HEK293 (cell line): ENCODE measurements around the gene SKA2.
A peak's percentile ranks its signal among the peaks of the same experiment; 100 is the strongest.

ENCODE experiments used
- CTCF ChIA-PET: fragments of 350-600 bp; formaldehyde crosslinking; extraction: SDS; loops from one replicate; lab custom pipeline; 2021; ENCODE audit warnings: antibody characterized with exemption; lab: Yijun Ruan, JAX
- POLR2A ChIA-PET: fragments of 300-600 bp; formaldehyde crosslinking; extraction: SDS; loops from one replicate; lab custom pipeline; 2020; ENCODE audit warnings: antibody characterized with exemption, inconsistent platforms; lab: Yijun Ruan, JAX
- H3K27ac ChIP-seq: fragments of 200-500 bp; sonication (Bioruptor generic); 2 replicates; pipeline ENCODE4 v1.5.1; 2014; ENCODE audit warnings: low read depth, low read length, control low read depth, inconsistent platforms; ENCODE audit errors: extremely low read depth
- H3K36me3 ChIP-seq, 2 experiments: fragments of 200-500 bp in 1 of 2; sonication (Bioruptor generic) in 1 of 2; 1 replicate in 1 of 2; 2 replicates in 1 of 2; pipeline ENCODE4 v1.5.1; 2014 to 2017; ENCODE audit warnings: inconsistent platforms in 2 of 2, low read length in 2 of 2; ENCODE audit not compliant: control insufficient read depth in 2 of 2, insufficient read depth in 1 of 2
- H3K4me1 ChIP-seq: fragments of 200-500 bp; sonication (Bioruptor generic); 2 replicates; pipeline ENCODE4 v1.5.1; 2014; ENCODE audit warnings: mild to moderate bottlenecking, low read length, inconsistent platforms; ENCODE audit not compliant: control insufficient read depth, insufficient read depth
- H3K4me3 ChIP-seq: 2 replicates; pipeline ENCODE4 v1.5.1; 2011; ENCODE audit warnings: low read depth, mild to moderate bottlenecking, control low read depth, low read length, moderate library complexity
- H3K9me3 ChIP-seq: fragments of 200-500 bp; sonication (Bioruptor generic); 2 replicates; pipeline ENCODE4 v1.5.1; 2014; ENCODE audit warnings: low read depth, low read length, inconsistent platforms; ENCODE audit not compliant: control insufficient read depth, insufficient read depth
- BCL11B ChIP-seq: fragments of 450-650 bp; formaldehyde crosslinking; IDR thresholded peaks from 2 replicates; pipeline ENCODE4 v1.5.1; 2016; ENCODE audit warnings: low read depth, missing biosample characterization, missing genetic modification characterization
- KLF1 ChIP-seq: fragments of 450-650 bp; formaldehyde crosslinking; IDR thresholded peaks from 2 replicates; pipeline ENCODE4 v1.5.1; 2016; ENCODE audit warnings: missing biosample characterization, missing genetic modification characterization
- OSR2 ChIP-seq: fragments of 450-650 bp; formaldehyde crosslinking; IDR thresholded peaks from 2 replicates; pipeline ENCODE4 v1.5.1; 2016; ENCODE audit warnings: missing biosample characterization, missing genetic modification characterization
- PRDM1 ChIP-seq: fragments of 450-650 bp; formaldehyde crosslinking; IDR thresholded peaks from 2 replicates; pipeline ENCODE4; 2016; ENCODE audit warnings: missing biosample characterization, missing genetic modification characterization
- SETDB1 ChIP-seq: IDR thresholded peaks from one replicate; pipeline ENCODE4 v1.6.1; 2017; ENCODE audit warnings: mild to moderate bottlenecking, low read length, moderate library complexity, mixed read lengths; ENCODE audit not compliant: insufficient read length
- TRIM28 ChIP-seq: IDR thresholded peaks from 2 replicates; pipeline ENCODE4 v1.6.1; 2011; ENCODE audit warnings: low read length, control low read depth, borderline replicate concordance
- ZBTB17 ChIP-seq: fragments of 450-650 bp; formaldehyde crosslinking; IDR thresholded peaks from 2 replicates; pipeline ENCODE4 v1.5.1; 2016; ENCODE audit warnings: missing biosample characterization, missing genetic modification characterization
- ZEB2 ChIP-seq: fragments of 450-650 bp; formaldehyde crosslinking; IDR thresholded peaks from 2 replicates; pipeline ENCODE4 v1.5.1; 2016; ENCODE audit warnings: missing biosample characterization, missing genetic modification characterization
- ZFP41 ChIP-seq: fragments of 450-650 bp; formaldehyde crosslinking; IDR thresholded peaks from 2 replicates; pipeline ENCODE4 v1.5.1; 2016; ENCODE audit warnings: missing biosample characterization, missing genetic modification characterization, borderline replicate concordance
- ZNF223 ChIP-seq: fragments of 450-650 bp; formaldehyde crosslinking; IDR thresholded peaks from 2 replicates; pipeline ENCODE4 v1.5.1; 2016; ENCODE audit warnings: missing biosample characterization, missing genetic modification characterization
- ZNF24 ChIP-seq: fragments of 450-650 bp; formaldehyde crosslinking; IDR thresholded peaks from 2 replicates; pipeline ENCODE4 v1.5.1; 2016; ENCODE audit warnings: missing biosample characterization, missing genetic modification characterization
- ZNF391 ChIP-seq: fragments of 450-650 bp; formaldehyde crosslinking; IDR thresholded peaks from 2 replicates; pipeline ENCODE4 v1.5.1; 2016; ENCODE audit warnings: low read depth, missing biosample characterization, missing genetic modification characterization, borderline replicate concordance
- ZNF394 ChIP-seq: fragments of 450-650 bp; formaldehyde crosslinking; IDR thresholded peaks from 2 replicates; pipeline ENCODE4 v1.5.1; 2016; ENCODE audit warnings: missing biosample characterization, missing genetic modification characterization, mild to moderate bottlenecking, moderate library complexity, borderline replicate concordance
- ZNF501 ChIP-seq: fragments of 450-650 bp; formaldehyde crosslinking; IDR thresholded peaks from 2 replicates; pipeline ENCODE4 v1.5.1; 2016; ENCODE audit warnings: missing biosample characterization, missing genetic modification characterization
- ZNF548 ChIP-seq: fragments of 450-650 bp; formaldehyde crosslinking; IDR thresholded peaks from 2 replicates; pipeline ENCODE4 v1.5.1; 2016; ENCODE audit warnings: missing biosample characterization, missing genetic modification characterization
- ZNF558 ChIP-seq: fragments of 450-650 bp; formaldehyde crosslinking; IDR thresholded peaks from 2 replicates; pipeline ENCODE4 v1.5.1; 2016; ENCODE audit warnings: missing biosample characterization, missing genetic modification characterization
- ZNF629 ChIP-seq: fragments of 450-650 bp; formaldehyde crosslinking; IDR thresholded peaks from 2 replicates; pipeline ENCODE4 v1.5.1; 2017; ENCODE audit warnings: missing biosample characterization, missing genetic modification characterization
- ZNF658 ChIP-seq: fragments of 450-650 bp; formaldehyde crosslinking; IDR thresholded peaks from 2 replicates; pipeline ENCODE4; 2016; ENCODE audit warnings: missing biosample characterization, missing genetic modification characterization
- ZNF843 ChIP-seq: fragments of 450-650 bp; formaldehyde crosslinking; IDR thresholded peaks from 2 replicates; pipeline ENCODE4 v1.5.1; 2016; ENCODE audit warnings: missing biosample characterization, missing genetic modification characterization
- TF ChIP-seq, protein P1 (sequence below): fragments of 450-650 bp; formaldehyde crosslinking; IDR thresholded peaks from 2 replicates; pipeline ENCODE4 v1.5.1; 2016; ENCODE audit warnings: missing biosample characterization, missing genetic modification characterization
- TF ChIP-seq, protein P2 (sequence below): fragments of 450-650 bp; formaldehyde crosslinking; IDR thresholded peaks from 2 replicates; pipeline ENCODE4 v1.5.1; 2016; ENCODE audit warnings: missing biosample characterization, missing genetic modification characterization
- TF ChIP-seq, protein P3 (sequence below): fragments of 450-650 bp; formaldehyde crosslinking; IDR thresholded peaks from 2 replicates; pipeline ENCODE4; 2016; ENCODE audit warnings: missing biosample characterization, missing genetic modification characterization
- TF ChIP-seq, protein P4 (sequence below): fragments of 450-650 bp; formaldehyde crosslinking; IDR thresholded peaks from 2 replicates; pipeline ENCODE4 v1.5.1; 2016; ENCODE audit warnings: missing biosample characterization, missing genetic modification characterization
- TF ChIP-seq, protein P5 (sequence below): IDR thresholded peaks from 2 replicates; pipeline ENCODE4 v1.6.1; 2011; ENCODE audit warnings: mild to moderate bottlenecking, low read depth, low read length, borderline replicate concordance
- TF ChIP-seq, protein P6 (sequence below): sonication (generic); formaldehyde crosslinking; IDR thresholded peaks from 2 replicates; pipeline ENCODE4 v1.8.1; 2022; ENCODE audit warnings: mild to moderate bottlenecking, moderate library complexity, missing genetic modification reagents
- TF ChIP-seq, protein P7 (sequence below): fragments of 450-650 bp; formaldehyde crosslinking; IDR thresholded peaks from 2 replicates; pipeline ENCODE4 v1.5.1; 2017; ENCODE audit warnings: missing biosample characterization, missing genetic modification characterization

Gene SKA2

DNA sequence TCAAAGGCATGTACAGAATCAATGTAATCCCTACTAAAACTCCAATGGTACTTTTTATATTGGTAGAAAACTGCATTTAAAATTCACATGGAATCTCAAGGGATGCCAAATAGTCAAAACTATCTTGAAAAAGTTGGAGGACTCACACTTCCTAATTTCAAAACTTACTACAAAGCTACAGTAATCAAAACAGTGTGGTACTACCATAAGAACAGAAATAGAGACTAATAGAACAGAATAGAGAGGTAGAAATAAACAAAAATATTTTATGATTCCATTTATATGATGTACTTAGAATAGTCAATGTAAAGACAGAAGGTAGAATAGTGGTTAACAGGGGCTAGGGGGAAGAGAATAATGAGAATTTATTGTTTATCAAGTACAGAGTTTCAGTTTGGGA is 57.1 kb downstream of the SKA2 start:
- H3K4me1 ChIP-seq: peaks cover 29% of the 10 kb centered on the region
- H3K4me3 ChIP-seq: no peak overlapping the region
- no peak overlapping the region for H3K27ac ChIP-seq
- CTCF ChIA-PET: no interaction called here
- no peaks in the 10 kb centered on the region for H3K9me3 ChIP-seq
- peaks cover 26 to 36% of the 10 kb centered on the region in 2 experiments for H3K36me3 ChIP-seq
- POLR2A ChIA-PET: no interaction called here
- TF ChIP-seq SETDB1 (peak; percentile 76), ZFP41 (no peak), ZNF558 (no peak), ZNF658 (tag by site-specific recombination) (no peak), ZNF223 (tag by site-specific recombination) (no peak)
- TF ChIP-seq, protein P1, sequence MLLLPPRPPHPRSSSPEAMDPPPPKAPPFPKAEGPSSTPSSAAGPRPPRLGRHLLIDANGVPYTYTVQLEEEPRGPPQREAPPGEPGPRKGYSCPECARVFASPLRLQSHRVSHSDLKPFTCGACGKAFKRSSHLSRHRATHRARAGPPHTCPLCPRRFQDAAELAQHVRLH (tag by site-specific recombination): peak; percentile 71
- TF ChIP-seq, protein P2, sequence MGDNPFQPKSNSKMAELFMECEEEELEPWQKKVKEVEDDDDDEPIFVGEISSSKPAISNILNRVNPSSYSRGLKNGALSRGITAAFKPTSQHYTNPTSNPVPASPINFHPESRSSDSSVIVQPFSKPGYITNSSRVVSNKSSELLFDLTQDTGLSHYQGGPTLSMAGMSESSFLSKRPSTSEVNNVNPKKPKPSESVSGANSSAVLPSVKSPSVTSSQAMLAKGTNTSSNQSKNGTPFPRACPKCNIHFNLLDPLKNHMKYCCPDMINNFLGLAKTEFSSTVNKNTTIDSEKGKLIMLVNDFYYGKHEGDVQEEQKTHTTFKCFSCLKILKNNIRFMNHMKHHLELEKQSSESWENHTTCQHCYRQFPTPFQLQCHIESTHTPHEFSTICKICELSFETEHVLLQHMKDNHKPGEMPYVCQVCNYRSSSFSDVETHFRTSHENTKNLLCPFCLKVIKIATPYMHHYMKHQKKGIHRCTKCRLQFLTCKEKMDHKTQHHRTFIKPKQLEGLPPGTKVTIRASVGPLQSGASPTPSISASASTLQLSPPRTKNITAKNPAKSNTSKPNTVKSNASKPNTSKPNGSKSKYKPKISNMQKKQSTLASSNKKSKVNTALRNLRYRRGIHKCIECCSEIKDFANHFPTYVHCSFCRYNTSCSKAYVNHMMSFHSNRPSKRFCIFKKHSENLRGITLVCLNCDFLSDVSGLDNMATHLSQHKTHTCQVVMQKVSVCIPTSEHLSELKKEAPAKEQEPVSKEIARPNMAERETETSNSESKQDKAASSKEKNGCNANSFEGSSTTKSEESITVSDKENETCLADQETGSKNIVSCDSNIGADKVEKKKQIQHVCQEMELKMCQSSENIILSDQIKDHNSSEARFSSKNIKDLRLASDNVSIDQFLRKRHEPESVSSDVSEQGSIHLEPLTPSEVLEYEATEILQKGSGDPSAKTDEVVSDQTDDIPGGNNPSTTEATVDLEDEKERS (tag by site-specific recombination): peak; percentile 50; the same call in 1 of the 2 replicates

DNA sequence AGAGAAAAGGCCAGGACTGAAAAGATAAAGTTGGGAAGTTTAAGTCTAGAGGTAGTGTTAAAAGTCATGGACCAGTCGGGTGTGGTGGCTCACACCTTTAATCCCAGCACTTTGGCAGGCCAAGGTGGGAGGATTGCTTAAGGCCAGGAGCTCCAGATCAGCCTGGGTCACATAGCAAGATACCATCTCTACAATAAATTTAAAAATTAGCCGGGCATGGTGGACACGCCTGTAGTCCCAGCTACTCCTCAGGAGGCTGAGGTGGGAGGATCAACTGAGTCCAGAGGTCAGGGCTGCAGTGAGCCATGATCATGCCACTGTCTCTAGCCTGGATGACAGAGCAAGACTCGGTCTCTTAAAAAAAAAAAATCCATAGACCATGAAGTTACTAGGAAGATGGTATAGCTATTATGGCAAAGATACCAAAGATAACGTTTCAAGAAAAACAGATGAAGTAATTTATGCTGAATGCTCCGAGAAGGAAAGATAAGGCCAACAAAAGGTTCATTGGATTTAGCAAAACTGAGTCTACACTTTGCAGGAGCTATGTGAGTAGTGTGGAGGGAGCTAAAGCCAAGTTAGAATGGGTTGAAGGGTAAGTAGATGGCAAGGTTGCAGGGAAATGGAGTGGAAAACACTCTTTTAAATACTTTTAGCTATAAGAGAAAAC is 60.0 kb downstream of the SKA2 start:
- H3K27ac ChIP-seq: peak overlapping the region; percentile 37
- peak; percentile 66 for TF ChIP-seq ZEB2 (tag by site-specific recombination)
- peak; percentile 89 for TF ChIP-seq ZNF394
- no peak for TF ChIP-seq ZNF501
- no peak for TF ChIP-seq ZNF548 (tag by site-specific recombination)
- TF ChIP-seq, protein P3, sequence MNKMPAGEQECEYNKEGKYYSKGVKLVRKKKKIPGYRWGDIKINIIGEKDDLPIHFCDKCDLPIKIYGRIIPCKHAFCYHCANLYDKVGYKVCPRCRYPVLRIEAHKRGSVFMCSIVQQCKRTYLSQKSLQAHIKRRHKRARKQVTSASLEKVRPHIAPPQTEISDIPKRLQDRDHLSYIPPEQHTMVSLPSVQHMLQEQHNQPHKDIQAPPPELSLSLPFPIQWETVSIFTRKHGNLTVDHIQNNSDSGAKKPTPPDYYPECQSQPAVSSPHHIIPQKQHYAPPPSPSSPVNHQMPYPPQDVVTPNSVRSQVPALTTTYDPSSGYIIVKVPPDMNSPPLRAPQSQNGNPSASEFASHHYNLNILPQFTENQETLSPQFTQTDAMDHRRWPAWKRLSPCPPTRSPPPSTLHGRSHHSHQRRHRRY (tag by site-specific recombination): no peak
- TF ChIP-seq ZNF24 (tag by site-specific recombination): 0 out of 2 replicates have a peak, but pooled peaks have one; percentile 44
- peak; percentile 40 for TF ChIP-seq ZBTB17 (tag by site-specific recombination)
- TF ChIP-seq KLF1 (tag by site-specific recombination): peak; percentile 25; the same call in 1 of the 2 replicates
- TF ChIP-seq TRIM28: peak; percentile 77
- TF ChIP-seq ZNF843 (tag by site-specific recombination): 0 out of 2 replicates have a peak, but pooled peaks have one; percentile 56
- TF ChIP-seq, protein P4, sequence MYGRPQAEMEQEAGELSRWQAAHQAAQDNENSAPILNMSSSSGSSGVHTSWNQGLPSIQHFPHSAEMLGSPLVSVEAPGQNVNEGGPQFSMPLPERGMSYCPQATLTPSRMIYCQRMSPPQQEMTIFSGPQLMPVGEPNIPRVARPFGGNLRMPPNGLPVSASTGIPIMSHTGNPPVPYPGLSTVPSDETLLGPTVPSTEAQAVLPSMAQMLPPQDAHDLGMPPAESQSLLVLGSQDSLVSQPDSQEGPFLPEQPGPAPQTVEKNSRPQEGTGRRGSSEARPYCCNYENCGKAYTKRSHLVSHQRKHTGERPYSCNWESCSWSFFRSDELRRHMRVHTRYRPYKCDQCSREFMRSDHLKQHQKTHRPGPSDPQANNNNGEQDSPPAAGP (tag by site-specific recombination): peak; percentile 40; the same call in 1 of the 2 replicates
- peak; percentile 42; the same call in 1 of the 2 replicates for TF ChIP-seq ZNF629 (tag by site-specific recombination)
- TF ChIP-seq, protein P5, sequence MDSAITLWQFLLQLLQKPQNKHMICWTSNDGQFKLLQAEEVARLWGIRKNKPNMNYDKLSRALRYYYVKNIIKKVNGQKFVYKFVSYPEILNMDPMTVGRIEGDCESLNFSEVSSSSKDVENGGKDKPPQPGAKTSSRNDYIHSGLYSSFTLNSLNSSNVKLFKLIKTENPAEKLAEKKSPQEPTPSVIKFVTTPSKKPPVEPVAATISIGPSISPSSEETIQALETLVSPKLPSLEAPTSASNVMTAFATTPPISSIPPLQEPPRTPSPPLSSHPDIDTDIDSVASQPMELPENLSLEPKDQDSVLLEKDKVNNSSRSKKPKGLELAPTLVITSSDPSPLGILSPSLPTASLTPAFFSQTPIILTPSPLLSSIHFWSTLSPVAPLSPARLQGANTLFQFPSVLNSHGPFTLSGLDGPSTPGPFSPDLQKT: no peak
- TF ChIP-seq OSR2 (tag by site-specific recombination): peak; percentile 49; the same call in 1 of the 2 replicates
- TF ChIP-seq, protein P6, sequence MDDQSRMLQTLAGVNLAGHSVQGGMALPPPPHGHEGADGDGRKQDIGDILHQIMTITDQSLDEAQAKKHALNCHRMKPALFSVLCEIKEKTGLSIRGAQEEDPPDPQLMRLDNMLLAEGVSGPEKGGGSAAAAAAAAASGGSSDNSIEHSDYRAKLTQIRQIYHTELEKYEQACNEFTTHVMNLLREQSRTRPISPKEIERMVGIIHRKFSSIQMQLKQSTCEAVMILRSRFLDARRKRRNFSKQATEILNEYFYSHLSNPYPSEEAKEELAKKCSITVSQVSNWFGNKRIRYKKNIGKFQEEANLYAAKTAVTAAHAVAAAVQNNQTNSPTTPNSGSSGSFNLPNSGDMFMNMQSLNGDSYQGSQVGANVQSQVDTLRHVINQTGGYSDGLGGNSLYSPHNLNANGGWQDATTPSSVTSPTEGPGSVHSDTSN (CRISPR knock-in tag): no peak
- TF ChIP-seq, protein P7, sequence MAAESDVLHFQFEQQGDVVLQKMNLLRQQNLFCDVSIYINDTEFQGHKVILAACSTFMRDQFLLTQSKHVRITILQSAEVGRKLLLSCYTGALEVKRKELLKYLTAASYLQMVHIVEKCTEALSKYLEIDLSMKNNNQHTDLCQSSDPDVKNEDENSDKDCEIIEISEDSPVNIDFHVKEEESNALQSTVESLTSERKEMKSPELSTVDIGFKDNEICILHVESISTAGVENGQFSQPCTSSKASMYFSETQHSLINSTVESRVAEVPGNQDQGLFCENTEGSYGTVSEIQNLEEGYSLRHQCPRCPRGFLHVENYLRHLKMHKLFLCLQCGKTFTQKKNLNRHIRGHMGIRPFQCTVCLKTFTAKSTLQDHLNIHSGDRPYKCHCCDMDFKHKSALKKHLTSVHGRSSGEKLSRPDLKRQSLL (tag by site-specific recombination): peak; percentile 56; the same call in 1 of the 2 replicates
- TF ChIP-seq PRDM1 (tag by site-specific recombination): no peak
- no peak for TF ChIP-seq ZNF391 (tag by site-specific recombination)
- TF ChIP-seq BCL11B (tag by site-specific recombination): no peak

More for the DNA sequence above, 60.0 kb downstream of the SKA2 start:
- ChIA-PET CTCF (interaction anchor here (0.6 to 1.8 kb wide), 4 partner anchors 12 to 576 kb away, joined by 3 to 7 read pairs (median 4); partner anchors contain the start of gene TRIM37), POLR2A (interaction anchor here (0.6 to 6.1 kb wide), 7 partner anchors 10 to 463 kb away, joined by 3 to 68 read pairs (median 4); partner anchors contain the start of genes PRR11, SKA2 and TRIM37)
- H3K4me3 ChIP-seq: no peak overlapping the region
- H3K4me1 ChIP-seq: peaks cover 31% of the 10 kb centered on the region
- H3K9me3 ChIP-seq: no peaks in the 10 kb centered on the region
- H3K36me3 ChIP-seq: peaks cover 13 to 19% of the 10 kb centered on the region in 2 experiments
